GM12878 (cell line): ENCODE results near the gene PBRM1. TPM values are rescaled to one million over a fixed set of nuclear protein-coding genes. Genes with fewer than 3 reads are reported as not detected.

Experiments
- BRCA1 ChIP-seq: IDR thresholded peaks from 2 replicates; pipeline ENCODE4 v1.6.1; 2011; ENCODE audit warnings: low read depth, low read length, improper control_type of control experiment
- ESRRA ChIP-seq: IDR thresholded peaks from 2 replicates; pipeline ENCODE4 v1.6.1; 2012; ENCODE audit warnings: mild to moderate bottlenecking, low read length, improper control_type of control experiment
- MLLT1 ChIP-seq: fragments of 450-650 bp; IDR thresholded peaks from 2 replicates; pipeline ENCODE4 v1.6.1; 2016; ENCODE audit warnings: mild to moderate bottlenecking
- RELB ChIP-seq: fragments of 450-650 bp; IDR thresholded peaks from 2 replicates; pipeline ENCODE4 v1.6.1; 2017; ENCODE audit warnings: low read depth, mild to moderate bottlenecking, moderate library complexity
- TARDBP ChIP-seq: IDR thresholded peaks from 2 replicates; pipeline ENCODE4 v1.6.1; 2016; ENCODE audit warnings: borderline replicate concordance
- ZBTB33 ChIP-seq: fragments of 450-650 bp; IDR thresholded peaks from 2 replicates; pipeline ENCODE4 v1.6.1; 2017; ENCODE audit warnings: mild to moderate bottlenecking
- polyA plus RNA-seq, 11 experiments: library from polyadenylated mRNA; depleted of rRNA in 4 of 11; unstranded in 6 of 11; stranded (reverse) in 5 of 11; fragments of >200 nt; fragmentation: Nextera tagmentation in 4 of 11; fragmentation: Illumina TruSeq in 1 of 11; extraction: Ambion mirVana in 4 of 11; extraction: Trizol in 1 of 11; gene quantifications; 1 replicate in 1 of 11; 2 replicates in 10 of 11; pipeline versions ENCODE4 v1.2.1 to v1.2.3, GENCODE V29; 2011 to 2016; ENCODE audit warnings: inconsistent platforms in 2 of 11, missing spikeins in 2 of 11, low read depth in 1 of 11
- total RNA-seq, 4 experiments: library from RNA; depleted of rRNA in 3 of 4; stranded (reverse); fragments of >200 nt in 3 of 4; fragmentation: Illumina TruSeq in 1 of 4; extraction: Trizol in 1 of 4; gene quantifications; 2 replicates each; pipeline versions ENCODE4 v1.2.1 to v1.2.3, GENCODE V29; 2013 to 2021

The PBRM1 gene
- total and polyA plus RNA-seq, 10 of the 15 experiments (the other 5 are each of a cell fraction or from before 2014, with no cell fraction given), result 8.9 to 88.9 (median 39.3) TPM

- no peak for TF ChIP-seq BRCA1
- TF ChIP-seq RELB, result no peak
- TF ChIP-seq ZBTB33, result no peak
- no peak for TF ChIP-seq MLLT1
- no peak for TF ChIP-seq ESRRA
- TF ChIP-seq TARDBP, result no peak
Observed at GRCh38 chr3:52547143-52547542, 138.6 kb downstream of the PBRM1 start (continued).
